ENCODE data around the gene ABTB1. TPM values are rescaled to one million over a fixed set of nuclear protein-coding genes. Genes with fewer than 3 reads are reported as not detected.

ABTB1 gene
- total RNA-seq, 1 experiment from 2014 or later: 10.1 TPM

- no peak for DNase-seq (ENCODE audit: low spot score)
These were observed 46.6 kb downstream of the ABTB1 start for GRCh38 chr3:127719369-127719768.

- no peak for DNase-seq (ENCODE audit: low spot score)
These were observed 47.5 kb downstream of the ABTB1 start for GRCh38 chr3:127720161-127720823.

GRCh38 chr3:127720985-127721935 is 48.5 kb downstream of the ABTB1 start:
- no peak for DNase-seq (ENCODE audit: low spot score)

- DNase-seq (ENCODE audit: low spot score): no peak
These were observed 49.5 kb downstream of the ABTB1 start for GRCh38 chr3:127722091-127722784.

- no peak for DNase-seq (ENCODE audit: low spot score)
These were observed 50.3 kb downstream of the ABTB1 start for GRCh38 chr3:127723011-127723567.

- no peak for DNase-seq (ENCODE audit: low spot score)
These were observed 54.1 kb downstream of the ABTB1 start for GRCh38 chr3:127726894-127727293.

- no peak for DNase-seq (ENCODE audit: low spot score)
These were observed 55.8 kb downstream of the ABTB1 start for GRCh38 chr3:127728417-127729015.

- no peak for DNase-seq (ENCODE audit: low spot score)
These were observed 56.9 kb downstream of the ABTB1 start for GRCh38 chr3:127729556-127730056.

GRCh38 chr3:127730171-127730570 is 57.4 kb downstream of the ABTB1 start:
- DNase-seq (ENCODE audit: low spot score): no peak

Other genes with a start within 250 kb of the ABTB1 start
- gene TPRA1, start 82.2 kb upstream of the ABTB1 start, total RNA-seq (2014; rRNA removed; shearing (Covaris generic)): 73.0 and 84.4 TPM in 2 replicates
- 282 and 292 TPM in 2 replicates for gene MCM2, start 74.5 kb upstream of the ABTB1 start, total RNA-seq (2014; rRNA removed; shearing (Covaris generic))
- gene PODXL2, start 43.8 kb upstream of the ABTB1 start, total RNA-seq (2014; rRNA removed; shearing (Covaris generic)): 41.7 and 42.0 TPM in 2 replicates
- 83.6 and 95.0 TPM in 2 replicates for gene MGLL, start 149.6 kb downstream of the ABTB1 start, total RNA-seq (2014; rRNA removed; shearing (Covaris generic))
- gene KBTBD12, start 242.3 kb downstream of the ABTB1 start, total RNA-seq (2014; rRNA removed; shearing (Covaris generic)): not detected in 2 replicates

Data from HT-29 (cell line).